ENCODE measurements around the gene CNOT10. TPM values are rescaled to one million over a fixed set of nuclear protein-coding genes. Genes with fewer than 3 reads are reported as not detected.

The CNOT10 gene
- polyA plus RNA-seq, 1 donor (not counting 4 experiments of a cell fraction or from before 2014, with no cell fraction given) = 24.2 TPM

- DNase-seq (ENCODE audit: low read depth, low spot score) = no peak
- H3K36me3 ChIP-seq (ENCODE audit: control insufficient read depth in 2 of 2, extremely low read depth in 1 of 2, insufficient read depth in 2 of 2, low read length in 2 of 2) = peaks cover 0 to 4% of the 10 kb centered on the region in 2 experiments
Measured at GRCh38 chr3:32706348-32707025, 21.5 kb downstream of the CNOT10 start.

GRCh38 chr3:32707026-32707370 lies 22.0 kb downstream of the CNOT10 start:
- peaks cover 1% of the 10 kb centered on the region for H3K79me2 ChIP-seq (ENCODE audit: control insufficient read depth, insufficient read depth, low read length)
- H3K4me1 ChIP-seq (ENCODE audit: control insufficient read depth, extremely low read depth, insufficient read depth, low read length) = peaks cover 4% of the 10 kb centered on the region
- no peaks in the 10 kb centered on the region for H3K27me3 ChIP-seq (ENCODE audit: control insufficient read depth, extremely low read depth, insufficient read depth, low read length)
- no peaks in the 10 kb centered on the region for H4K20me1 ChIP-seq (ENCODE audit: control insufficient read depth, extremely low read depth, insufficient read depth, low read length)
- H3K9ac ChIP-seq (ENCODE audit: control insufficient read depth, extremely low read depth, insufficient read depth, low read length) = no peak overlapping the region
- DNase-seq (ENCODE audit: low read depth, low spot score) (no peak), FAIRE-seq (no peak)
- TF ChIP-seq EZH2 (IDR thresholded peaks at IDR 0.05; ENCODE audit: low read length) (no peak), CTCF (optimal IDR thresholded peaks at IDR 0.05 in 1 of 3, IDR thresholded peaks at IDR 0.05 in 1 of 3, conservative IDR thresholded peaks at IDR 0.05 in 1 of 3; ENCODE audit: extremely low read depth in 1 of 3, insufficient read depth in 2 of 3, low read length in 3 of 3) (no peak)
- H3K9me1 ChIP-seq (ENCODE audit: control insufficient read depth, extremely low read depth, insufficient read depth, low read length) = no peaks in the 10 kb centered on the region
- H3K9me3 ChIP-seq (ENCODE audit: control insufficient read depth, low read depth, low read length) = no peaks in the 10 kb centered on the region
- no peak overlapping the region for H3K4me3 ChIP-seq (ENCODE audit: control insufficient read depth in 2 of 3, extremely low read depth in 1 of 3, insufficient read depth in 2 of 3, low read depth in 1 of 3, low read length in 3 of 3)
- H3K4me2 ChIP-seq (ENCODE audit: control insufficient read depth, extremely low read depth, insufficient read depth, low read depth, low read length) = no peak overlapping the region
- H3K27ac ChIP-seq (ENCODE audit: control insufficient read depth, insufficient read depth, low read length) = no peak overlapping the region
- dilution Hi-C loops (cut with MboI; ENCODE audit: extremely low pct_ligation_motif_present, low sequenced_read_pairs) = no loop called here
- no peak overlapping the region for H2AFZ ChIP-seq (ENCODE audit: control insufficient read depth, low read length)
- H3K36me3 ChIP-seq (ENCODE audit: control insufficient read depth in 2 of 2, extremely low read depth in 1 of 2, insufficient read depth in 2 of 2, low read length in 2 of 2) = peaks cover 0 to 4% of the 10 kb centered on the region in 2 experiments

More at GRCh38 chr3:32706348-32707025, 21.5 kb downstream of the CNOT10 start:
- Histone ChIP-seq H3K9me3 (ENCODE audit: control insufficient read depth, low read depth, low read length) (no peaks in the 10 kb centered on the region), H3K27me3 (ENCODE audit: control insufficient read depth, extremely low read depth, insufficient read depth, low read length) (no peaks in the 10 kb centered on the region), H3K9me1 (ENCODE audit: control insufficient read depth, extremely low read depth, insufficient read depth, low read length) (no peaks in the 10 kb centered on the region), H3K4me3 (ENCODE audit: control insufficient read depth in 2 of 3, extremely low read depth in 1 of 3, insufficient read depth in 2 of 3, low read depth in 1 of 3, low read length in 3 of 3) (no peak overlapping the region), H3K4me2 (ENCODE audit: control insufficient read depth, extremely low read depth, insufficient read depth, low read depth, low read length) (no peak overlapping the region), H3K4me1 (ENCODE audit: control insufficient read depth, extremely low read depth, insufficient read depth, low read length) (peaks cover 4% of the 10 kb centered on the region), H4K20me1 (ENCODE audit: control insufficient read depth, extremely low read depth, insufficient read depth, low read length) (no peaks in the 10 kb centered on the region), H3K9ac (ENCODE audit: control insufficient read depth, extremely low read depth, insufficient read depth, low read length) (no peak overlapping the region), H3K27ac (ENCODE audit: control insufficient read depth, insufficient read depth, low read length) (no peak overlapping the region), H3K79me2 (ENCODE audit: control insufficient read depth, insufficient read depth, low read length) (peaks cover 2% of the 10 kb centered on the region), H2AFZ (ENCODE audit: control insufficient read depth, low read length) (no peak overlapping the region)
- dilution Hi-C loops (cut with MboI; ENCODE audit: extremely low pct_ligation_motif_present, low sequenced_read_pairs) = no loop called here
- no peak for FAIRE-seq
- TF ChIP-seq EZH2 (IDR thresholded peaks at IDR 0.05; ENCODE audit: low read length) = no peak
- no peak for TF ChIP-seq CTCF (optimal IDR thresholded peaks at IDR 0.05 in 1 of 3, IDR thresholded peaks at IDR 0.05 in 1 of 3, conservative IDR thresholded peaks at IDR 0.05 in 1 of 3; ENCODE audit: extremely low read depth in 1 of 3, insufficient read depth in 2 of 3, low read length in 3 of 3)

Data from keratinocyte (primary cell).